HG03066 (cell line): Measurements from ENCODE around the gene PPP2R5C.

ENCODE experiments used
- ATAC-seq: cut with Tn5 transposase; IDR thresholded peaks from one replicate; pipeline ENCODE4 v1.9.1; 2021; ENCODE audit warnings: low read depth; ENCODE audit not compliant: unreplicated experiment

PPP2R5C gene

GRCh38 chr14:101856536-101856935, 95.0 kb downstream of the PPP2R5C start:
- ATAC-seq, result no peak

- ATAC-seq, result no peak
These were observed 95.7 kb downstream of the PPP2R5C start for GRCh38 chr14:101857226-101857625.

GRCh38 chr14:101858791-101859537, 97.5 kb downstream of the PPP2R5C start:
- ATAC-seq, result no peak

- no peak for ATAC-seq
These were observed 98.0 kb downstream of the PPP2R5C start for GRCh38 chr14:101859538-101859902.

- ATAC-seq, result no peak
These were observed 98.4 kb downstream of the PPP2R5C start for GRCh38 chr14:101859958-101860357.

- no peak for ATAC-seq
These were observed 100.0 kb downstream of the PPP2R5C start for GRCh38 chr14:101861464-101861863.

- ATAC-seq, result no peak
These were observed 100.7 kb downstream of the PPP2R5C start for GRCh38 chr14:101862177-101862576.

GRCh38 chr14:101862711-101863110, 101.2 kb downstream of the PPP2R5C start:
- ATAC-seq, result no peak

- no peak for ATAC-seq
These were observed 103.8 kb downstream of the PPP2R5C start for GRCh38 chr14:101865288-101865687.

- no peak for ATAC-seq
These were observed 106.3 kb downstream of the PPP2R5C start for GRCh38 chr14:101867854-101868253.

- ATAC-seq, result no peak
These were observed 107.7 kb downstream of the PPP2R5C start for GRCh38 chr14:101869217-101869616.

- ATAC-seq, result no peak
These were observed 108.9 kb downstream of the PPP2R5C start for GRCh38 chr14:101870273-101870939.

- ATAC-seq, result no peak
These were observed 110.8 kb downstream of the PPP2R5C start for GRCh38 chr14:101872346-101872745.

- no peak for ATAC-seq
These were observed 111.7 kb downstream of the PPP2R5C start for GRCh38 chr14:101873076-101873825.

- ATAC-seq, result no peak
These were observed 112.5 kb downstream of the PPP2R5C start for GRCh38 chr14:101873991-101874390.

GRCh38 chr14:101875041-101875726, 113.7 kb downstream of the PPP2R5C start:
- ATAC-seq, result no peak

- peak; percentile 28 for ATAC-seq
These were observed 114.4 kb downstream of the PPP2R5C start for GRCh38 chr14:101875727-101876554.

- peak; percentile 93 for ATAC-seq
These were observed 115.0 kb downstream of the PPP2R5C start for GRCh38 chr14:101876555-101876938.

- no peak for ATAC-seq
These were observed 116.3 kb downstream of the PPP2R5C start for GRCh38 chr14:101877766-101878165.

GRCh38 chr14:101878211-101878821, 116.8 kb downstream of the PPP2R5C start:
- ATAC-seq, result no peak
